RWPE1 (cell line): ENCODE results near the gene UNC5B.
"Not testable (repeated sequence)": the region's sequence is repeated elsewhere in the genome, so short reads cannot be mapped to it uniquely, and the experiment has no call there.

Source experiments
- CTCF ChIA-PET: fragments of 350-600 bp; sonication (Branson Sonifier 250); formaldehyde crosslinking; extraction: SDS; loops from one replicate; lab custom pipeline; 2021; lab: Yijun Ruan, JAX
- POLR2A ChIA-PET: fragments of 400-600 bp; formaldehyde crosslinking; extraction: SDS; loops from one replicate; lab custom pipeline; 2020; ENCODE audit warnings: antibody characterized with exemption; ENCODE audit not compliant: low non-redundant PET; lab: Yijun Ruan, JAX
- DNase-seq: peaks from one replicate; pipeline ENCODE4 v3.0.0; 2012; ENCODE audit warnings: low spot score
- H3K27ac ChIP-seq: fragments of 450-650 bp; 2 replicates; pipeline ENCODE4 v1.5.1; 2017
- CTCF ChIP-seq: fragments of 450-650 bp; conservative IDR thresholded peaks from 2 replicates; pipeline ENCODE4 v1.5.1; 2017; ENCODE audit warnings: low read depth, mild to moderate bottlenecking

The UNC5B gene

GRCh38 chr10:71268758-71269157 is 56.4 kb downstream of the UNC5B start:
- no peak for DNase-seq
- peak overlapping the region; percentile 85 for H3K27ac ChIP-seq
- TF ChIP-seq CTCF = no peak
- ChIA-PET POLR2A (no interaction called here), CTCF (interaction anchor here (0.6 to 1.0 kb wide), 5 partner anchors 9 to 553 kb away, joined by 3 to 4 read pairs (median 3); no protein-coding TSS in a partner anchor)

GRCh38 chr10:71269301-71270288 is 57.2 kb downstream of the UNC5B start:
- H3K27ac ChIP-seq = peak overlapping the region; percentile 85
- no peak for DNase-seq
- POLR2A ChIA-PET = no interaction called here
- TF ChIP-seq CTCF = no peak
- CTCF ChIA-PET = interaction anchor here (0.5 to 1.9 kb wide), 30 partner anchors 9 to 1267 kb away, joined by 3 to 9 read pairs (median 3); partner anchors contain the start of gene PCBD1

GRCh38 chr10:71270301-71271220 is 58.2 kb downstream of the UNC5B start:
- POLR2A ChIA-PET = no interaction called here
- peak; percentile 74 for DNase-seq
- H3K27ac ChIP-seq = peak overlapping the region; percentile 85
- TF ChIP-seq CTCF = peak; percentile 67
- CTCF ChIA-PET = interaction anchor here (0.5 to 1.9 kb wide), 33 partner anchors 9 to 1268 kb away, joined by 3 to 9 read pairs (median 3); partner anchors contain the start of gene PCBD1

- ChIA-PET POLR2A (no interaction called here), CTCF (interaction anchor here (1.1 to 1.4 kb wide), 2 partner anchors 12 to 59 kb away, joined by 3 to 8 read pairs; no protein-coding TSS in a partner anchor)
Observed at GRCh38 chr10:71271662-71272055, 59.3 kb downstream of the UNC5B start.

GRCh38 chr10:71272056-71272771 is 59.8 kb downstream of the UNC5B start:
- CTCF ChIA-PET = interaction anchor here (1.4 kb wide), 1 partner anchor 12 kb away, joined by 8 read pairs; no protein-coding TSS in a partner anchor

More at GRCh38 chr10:71271662-71272055, 59.3 kb downstream of the UNC5B start:
- no peak for DNase-seq
- peak overlapping the region; percentile 85 for H3K27ac ChIP-seq
- TF ChIP-seq CTCF = no peak

GRCh38 chr10:71272974-71273373 is 60.6 kb downstream of the UNC5B start:
- peak overlapping the region; percentile 85 for H3K27ac ChIP-seq
- POLR2A ChIA-PET, DNase-seq: not testable (repeated sequence)

More at GRCh38 chr10:71272056-71272771, 59.8 kb downstream of the UNC5B start:
- POLR2A ChIA-PET = no interaction called here
- DNase-seq = peak; percentile 38
- peak overlapping the region; percentile 85 for H3K27ac ChIP-seq
- TF ChIP-seq CTCF = no peak

More at GRCh38 chr10:71272974-71273373, 60.6 kb downstream of the UNC5B start:
- CTCF ChIA-PET = not testable (repeated sequence)
